ENCODE results near the gene SEMA5A.

SEMA5A gene

DNA sequence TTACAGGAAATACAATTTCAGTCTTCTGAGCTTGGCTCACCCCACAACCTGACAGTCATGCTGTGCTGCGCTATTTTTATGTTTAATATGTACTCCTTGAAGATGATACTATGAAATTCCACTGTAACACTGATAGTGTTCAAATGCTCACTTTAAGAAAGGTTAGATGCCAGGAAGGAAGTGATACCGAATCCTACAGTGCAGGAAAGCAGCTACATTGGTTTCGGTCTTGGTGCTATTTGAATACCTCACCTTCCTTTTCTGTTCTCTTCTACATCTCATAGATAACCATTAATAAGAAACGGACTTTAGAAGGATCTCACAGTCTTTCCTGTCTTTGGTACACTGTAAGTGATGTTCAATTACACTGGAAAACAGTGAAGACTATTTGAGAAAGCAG is 117.6 kb downstream of the SEMA5A start:
- TF ChIP-seq, protein P1, sequence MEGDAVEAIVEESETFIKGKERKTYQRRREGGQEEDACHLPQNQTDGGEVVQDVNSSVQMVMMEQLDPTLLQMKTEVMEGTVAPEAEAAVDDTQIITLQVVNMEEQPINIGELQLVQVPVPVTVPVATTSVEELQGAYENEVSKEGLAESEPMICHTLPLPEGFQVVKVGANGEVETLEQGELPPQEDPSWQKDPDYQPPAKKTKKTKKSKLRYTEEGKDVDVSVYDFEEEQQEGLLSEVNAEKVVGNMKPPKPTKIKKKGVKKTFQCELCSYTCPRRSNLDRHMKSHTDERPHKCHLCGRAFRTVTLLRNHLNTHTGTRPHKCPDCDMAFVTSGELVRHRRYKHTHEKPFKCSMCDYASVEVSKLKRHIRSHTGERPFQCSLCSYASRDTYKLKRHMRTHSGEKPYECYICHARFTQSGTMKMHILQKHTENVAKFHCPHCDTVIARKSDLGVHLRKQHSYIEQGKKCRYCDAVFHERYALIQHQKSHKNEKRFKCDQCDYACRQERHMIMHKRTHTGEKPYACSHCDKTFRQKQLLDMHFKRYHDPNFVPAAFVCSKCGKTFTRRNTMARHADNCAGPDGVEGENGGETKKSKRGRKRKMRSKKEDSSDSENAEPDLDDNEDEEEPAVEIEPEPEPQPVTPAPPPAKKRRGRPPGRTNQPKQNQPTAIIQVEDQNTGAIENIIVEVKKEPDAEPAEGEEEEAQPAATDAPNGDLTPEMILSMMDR (IDR thresholded peaks at IDR 0.05; ENCODE audit: insufficient read depth, low read length): no peak
- TF ChIP-seq, protein P2, sequence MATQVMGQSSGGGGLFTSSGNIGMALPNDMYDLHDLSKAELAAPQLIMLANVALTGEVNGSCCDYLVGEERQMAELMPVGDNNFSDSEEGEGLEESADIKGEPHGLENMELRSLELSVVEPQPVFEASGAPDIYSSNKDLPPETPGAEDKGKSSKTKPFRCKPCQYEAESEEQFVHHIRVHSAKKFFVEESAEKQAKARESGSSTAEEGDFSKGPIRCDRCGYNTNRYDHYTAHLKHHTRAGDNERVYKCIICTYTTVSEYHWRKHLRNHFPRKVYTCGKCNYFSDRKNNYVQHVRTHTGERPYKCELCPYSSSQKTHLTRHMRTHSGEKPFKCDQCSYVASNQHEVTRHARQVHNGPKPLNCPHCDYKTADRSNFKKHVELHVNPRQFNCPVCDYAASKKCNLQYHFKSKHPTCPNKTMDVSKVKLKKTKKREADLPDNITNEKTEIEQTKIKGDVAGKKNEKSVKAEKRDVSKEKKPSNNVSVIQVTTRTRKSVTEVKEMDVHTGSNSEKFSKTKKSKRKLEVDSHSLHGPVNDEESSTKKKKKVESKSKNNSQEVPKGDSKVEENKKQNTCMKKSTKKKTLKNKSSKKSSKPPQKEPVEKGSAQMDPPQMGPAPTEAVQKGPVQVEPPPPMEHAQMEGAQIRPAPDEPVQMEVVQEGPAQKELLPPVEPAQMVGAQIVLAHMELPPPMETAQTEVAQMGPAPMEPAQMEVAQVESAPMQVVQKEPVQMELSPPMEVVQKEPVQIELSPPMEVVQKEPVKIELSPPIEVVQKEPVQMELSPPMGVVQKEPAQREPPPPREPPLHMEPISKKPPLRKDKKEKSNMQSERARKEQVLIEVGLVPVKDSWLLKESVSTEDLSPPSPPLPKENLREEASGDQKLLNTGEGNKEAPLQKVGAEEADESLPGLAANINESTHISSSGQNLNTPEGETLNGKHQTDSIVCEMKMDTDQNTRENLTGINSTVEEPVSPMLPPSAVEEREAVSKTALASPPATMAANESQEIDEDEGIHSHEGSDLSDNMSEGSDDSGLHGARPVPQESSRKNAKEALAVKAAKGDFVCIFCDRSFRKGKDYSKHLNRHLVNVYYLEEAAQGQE (IDR thresholded peaks at IDR 0.05; ENCODE audit: insufficient replicate concordance, low read depth): no peak
- H3K27me3 ChIP-seq (ENCODE audit: insufficient read depth, poor library complexity, severe bottlenecking): no peaks in the 10 kb centered on the region
- H3K4me3 ChIP-seq (replicated peaks; ENCODE audit: insufficient read depth, low read length): no peak overlapping the region
- no peak overlapping the region for H3K27ac ChIP-seq (replicated peaks)
- DNase-seq (ENCODE audit: low read depth in 1 of 2, low spot score in 1 of 2): no peak

DNA sequence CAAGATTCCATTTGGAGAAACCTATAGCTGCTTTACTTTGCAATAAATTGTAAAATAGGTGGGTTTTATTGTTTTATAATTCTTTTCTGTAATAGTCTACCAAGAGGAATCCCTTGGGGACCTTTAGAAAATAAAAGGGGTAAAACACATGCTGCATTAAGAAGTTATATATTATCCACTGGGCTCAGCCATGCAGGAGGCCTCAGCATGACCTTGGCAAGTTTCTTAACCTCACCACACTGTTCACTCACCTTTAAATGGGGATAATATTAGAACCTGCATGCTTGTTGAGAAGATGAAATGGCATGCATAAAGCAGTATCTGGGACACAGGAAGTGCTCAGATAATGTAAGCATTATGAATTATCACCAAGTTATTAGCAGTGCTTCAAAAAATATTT is 120.2 kb downstream of the SEMA5A start:
- no peak for DNase-seq (ENCODE audit: low read depth in 1 of 2, low spot score in 1 of 2)
- no peak overlapping the region for H3K27ac ChIP-seq (replicated peaks)
- no peaks in the 10 kb centered on the region for H3K27me3 ChIP-seq (ENCODE audit: insufficient read depth, poor library complexity, severe bottlenecking)
- TF ChIP-seq, protein P1 (IDR thresholded peaks at IDR 0.05; ENCODE audit: insufficient read depth, low read length): no peak
- TF ChIP-seq, protein P2 (IDR thresholded peaks at IDR 0.05; ENCODE audit: insufficient replicate concordance, low read depth): no peak
- TF ChIP-seq SPI1 (IDR thresholded peaks at IDR 0.05; ENCODE audit: borderline replicate concordance, low read depth): no peak
- no peak for TF ChIP-seq POLR2AphosphoS5 (IDR thresholded peaks at IDR 0.05; ENCODE audit: low read depth)
- TF ChIP-seq GABPA (IDR thresholded peaks at IDR 0.05; ENCODE audit: low read depth): no peak
- no peak overlapping the region for H3K4me3 ChIP-seq (replicated peaks; ENCODE audit: insufficient read depth, low read length)

DNA sequence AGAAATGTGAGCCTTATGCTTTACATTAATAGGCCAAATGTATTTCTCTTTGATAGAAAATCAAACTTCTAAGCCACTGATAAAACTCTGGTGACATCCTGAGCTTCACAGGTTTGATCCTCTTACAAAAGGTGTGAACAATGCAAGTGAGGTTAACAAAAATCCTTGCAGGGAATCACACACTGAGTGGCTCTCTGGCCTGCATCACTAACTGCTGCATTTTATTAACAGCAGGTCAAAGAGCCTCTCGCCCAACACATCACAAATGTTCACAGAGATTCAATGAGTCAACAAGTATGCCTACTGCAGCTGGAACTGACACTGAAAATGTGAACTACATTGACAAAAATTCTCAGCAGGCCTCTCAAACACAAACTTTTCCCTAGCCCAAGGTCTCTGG is 122.3 kb downstream of the SEMA5A start:
- no peak for DNase-seq (ENCODE audit: low read depth in 1 of 2, low spot score in 1 of 2)
- TF ChIP-seq, protein P1 (IDR thresholded peaks at IDR 0.05; ENCODE audit: insufficient read depth, low read length): no peak
- TF ChIP-seq SPI1 (IDR thresholded peaks at IDR 0.05; ENCODE audit: borderline replicate concordance, low read depth): no peak
- no peaks in the 10 kb centered on the region for H3K27me3 ChIP-seq (ENCODE audit: insufficient read depth, poor library complexity, severe bottlenecking)
- H3K27ac ChIP-seq (replicated peaks): no peak overlapping the region
- H3K4me3 ChIP-seq (replicated peaks; ENCODE audit: insufficient read depth, low read length): no peak overlapping the region

DNA sequence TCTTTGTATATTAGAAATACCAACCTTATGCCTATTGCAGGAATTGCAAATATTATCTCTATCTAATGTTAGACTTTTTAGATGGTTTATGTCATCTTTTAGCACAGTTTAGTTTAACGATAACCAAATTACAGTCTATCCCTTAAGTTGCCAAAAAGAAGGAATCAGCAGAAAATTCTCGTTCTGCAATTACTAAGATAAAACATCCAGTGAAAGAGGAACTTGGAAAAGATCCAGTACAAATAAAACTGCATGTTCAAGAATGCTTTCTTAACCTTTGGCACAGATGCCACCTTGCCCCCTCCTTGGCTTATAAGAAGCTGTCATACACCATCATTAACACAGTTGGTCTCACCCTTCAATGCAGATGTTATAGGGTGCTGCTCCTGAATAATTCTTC is 124.0 kb downstream of the SEMA5A start:
- no peaks in the 10 kb centered on the region for H3K27me3 ChIP-seq (ENCODE audit: insufficient read depth, poor library complexity, severe bottlenecking)
- DNase-seq (ENCODE audit: low read depth in 1 of 2, low spot score in 1 of 2): no peak
- H3K27ac ChIP-seq (replicated peaks): no peak overlapping the region
- H3K4me3 ChIP-seq (replicated peaks; ENCODE audit: insufficient read depth, low read length): no peak overlapping the region
- TF ChIP-seq POLR2AphosphoS5 (IDR thresholded peaks at IDR 0.05; ENCODE audit: low read depth): no peak
- TF ChIP-seq GABPA (IDR thresholded peaks at IDR 0.05; ENCODE audit: low read depth): no peak
- no peak for TF ChIP-seq SPI1 (IDR thresholded peaks at IDR 0.05; ENCODE audit: borderline replicate concordance, low read depth)
- TF ChIP-seq, protein P2 (IDR thresholded peaks at IDR 0.05; ENCODE audit: insufficient replicate concordance, low read depth): no peak
- TF ChIP-seq, protein P1 (IDR thresholded peaks at IDR 0.05; ENCODE audit: insufficient read depth, low read length): no peak
